Embryonic facial prominence (tissue), 1 donor: ENCODE data around the gene ARHGAP6.

ENCODE experiments used
- DNase-seq: peaks from one replicate; pipeline ENCODE4 v3.0.0-alpha.2; 2016; ENCODE audit errors: extremely low spot score

ARHGAP6 gene

DNA sequence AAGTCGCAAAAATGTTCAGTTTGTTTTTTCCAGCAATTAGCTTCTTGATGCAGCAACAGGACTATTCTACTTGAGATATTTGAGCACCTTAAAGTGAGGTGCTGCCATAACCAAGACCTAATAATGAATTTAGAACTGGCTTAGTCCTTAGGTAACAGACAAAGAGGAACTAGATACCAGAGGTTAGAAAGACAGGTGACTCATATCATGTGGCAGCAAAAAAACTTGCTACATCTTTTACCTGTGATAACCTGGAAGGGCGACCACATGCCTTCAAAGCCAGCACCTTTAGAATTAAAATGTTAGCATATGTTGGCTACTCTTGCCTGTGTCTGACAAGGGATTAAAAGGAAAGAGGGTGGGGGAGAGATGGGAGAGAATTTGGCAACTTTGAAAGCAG lies 90.4 kb downstream of the ARHGAP6 start:
- no peak for DNase-seq

DNA sequence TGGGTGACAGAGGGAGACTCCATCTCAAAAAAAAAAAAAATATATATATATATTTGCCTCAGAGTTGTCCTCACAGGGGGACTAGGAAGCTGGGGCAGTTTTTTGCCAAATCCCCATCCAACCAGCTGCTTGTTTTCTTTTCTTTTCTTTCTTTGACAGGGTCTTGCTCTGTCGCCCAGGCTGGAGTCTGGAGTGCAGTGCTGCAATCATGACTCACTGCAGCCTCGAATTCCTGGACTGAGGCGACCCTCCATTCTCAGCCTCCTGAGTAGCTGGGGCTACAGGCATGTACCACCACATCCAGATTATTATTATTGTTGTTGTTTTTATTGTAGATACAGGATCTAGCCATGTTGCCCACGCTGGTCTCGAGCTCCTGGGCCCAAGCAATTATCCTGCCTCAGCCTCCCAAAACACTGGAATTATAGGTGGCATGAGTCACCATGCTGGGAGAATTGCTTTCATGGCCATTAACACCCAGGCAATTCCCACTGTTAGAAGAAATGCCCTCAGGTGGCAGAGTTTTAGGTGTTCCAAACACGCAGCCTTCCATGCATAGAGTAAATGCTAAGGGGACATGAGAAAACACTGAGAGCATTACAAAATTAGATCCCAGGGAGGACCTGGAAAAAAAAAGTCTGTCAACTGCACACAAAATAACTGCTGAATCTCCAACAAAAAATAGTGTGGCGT lies 98.0 kb downstream of the ARHGAP6 start:
- no peak for DNase-seq

DNA sequence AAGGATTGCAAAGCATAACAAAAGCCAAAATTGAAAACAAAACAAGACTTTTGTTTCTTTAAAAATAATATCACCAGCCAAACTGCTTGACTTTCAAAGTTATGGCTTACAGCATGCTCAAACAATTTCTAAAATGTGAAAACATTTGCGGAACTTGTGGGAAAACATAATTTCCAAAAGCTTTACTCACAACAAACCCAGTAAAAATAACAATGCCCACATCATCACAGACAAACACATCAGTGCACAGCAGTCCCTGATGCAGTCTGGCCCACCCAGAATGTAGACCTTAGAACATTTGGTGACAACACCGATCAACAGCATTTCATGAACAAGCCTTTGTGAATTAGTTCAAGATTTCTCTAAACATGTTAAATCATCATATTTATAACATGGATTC lies 98.9 kb downstream of the ARHGAP6 start:
- DNase-seq: no peak

DNA sequence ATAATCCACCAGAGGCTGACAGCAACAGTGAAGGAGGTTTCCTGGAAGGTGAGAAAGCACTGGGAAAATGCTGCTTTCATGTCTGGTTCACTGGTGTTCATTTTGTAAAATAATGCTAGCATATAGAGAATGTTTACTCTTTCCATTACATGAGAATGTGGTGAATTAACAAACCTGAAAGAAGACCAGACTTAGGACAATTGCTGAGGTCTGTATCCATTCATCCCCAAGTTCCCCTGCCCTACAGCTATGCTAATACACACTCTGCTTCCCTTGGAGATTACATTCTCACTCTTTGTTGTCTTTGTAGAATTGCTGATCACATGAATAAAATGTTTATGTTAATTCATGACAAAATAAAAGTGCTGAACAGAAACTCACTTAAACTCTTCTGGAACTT lies 99.5 kb downstream of the ARHGAP6 start:
- no peak for DNase-seq

DNA sequence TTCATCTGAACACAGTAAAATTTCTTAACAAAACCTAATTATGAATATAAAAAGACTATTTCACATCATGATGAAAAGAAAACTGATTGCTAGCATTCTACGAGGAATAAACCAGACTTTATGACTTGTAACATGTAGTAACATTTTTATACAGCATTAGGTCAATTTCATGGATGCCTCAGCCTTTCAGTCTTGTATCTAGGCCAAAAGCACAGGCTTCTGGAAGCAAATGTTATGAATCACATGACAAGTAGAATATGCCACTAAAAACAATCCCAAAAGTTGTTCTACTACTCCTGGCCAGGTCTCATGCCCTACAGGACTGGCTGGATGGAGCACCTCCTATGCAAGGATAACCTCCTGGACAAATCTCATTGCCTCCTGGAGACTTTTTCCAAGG lies 101.2 kb downstream of the ARHGAP6 start:
- no peak for DNase-seq

DNA sequence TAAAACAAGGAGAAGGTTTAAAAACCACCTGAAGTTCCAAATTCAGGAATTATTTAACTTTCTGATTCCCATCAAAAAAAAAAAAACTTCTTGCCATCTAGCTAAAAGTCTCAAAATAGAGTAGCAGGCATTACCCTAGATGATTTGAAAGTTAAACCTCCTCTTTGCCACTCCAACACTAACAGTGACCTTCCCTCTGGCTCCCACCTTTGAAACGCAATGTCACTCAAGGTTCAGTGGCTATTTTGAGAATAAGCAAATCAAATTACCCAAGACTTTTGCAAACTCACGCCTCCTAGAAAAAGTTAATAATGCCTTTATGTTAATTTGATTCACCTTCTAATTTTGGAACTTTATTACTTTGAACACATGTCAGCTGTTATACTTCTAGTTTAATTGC lies 103.2 kb downstream of the ARHGAP6 start:
- DNase-seq: no peak

DNA sequence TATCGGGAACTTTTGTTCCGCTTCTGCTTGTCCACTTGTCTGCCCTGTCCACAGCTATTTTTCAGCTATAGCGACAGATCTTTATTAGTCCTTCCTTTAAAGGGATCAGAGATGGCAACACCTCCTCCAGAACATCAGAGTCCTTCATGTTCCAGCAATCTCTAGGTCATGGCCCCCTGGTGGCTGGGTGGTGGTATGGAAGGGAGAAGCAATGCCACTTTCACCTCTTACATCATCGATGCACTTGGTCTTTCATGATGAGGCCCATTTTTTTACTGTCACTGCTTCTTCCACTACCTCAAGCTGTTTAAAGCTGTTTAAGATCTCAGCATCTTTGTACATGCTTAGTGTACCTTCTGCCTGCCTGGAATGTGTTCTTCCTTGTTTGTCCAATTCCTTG lies 106.7 kb downstream of the ARHGAP6 start:
- DNase-seq: no peak

DNA sequence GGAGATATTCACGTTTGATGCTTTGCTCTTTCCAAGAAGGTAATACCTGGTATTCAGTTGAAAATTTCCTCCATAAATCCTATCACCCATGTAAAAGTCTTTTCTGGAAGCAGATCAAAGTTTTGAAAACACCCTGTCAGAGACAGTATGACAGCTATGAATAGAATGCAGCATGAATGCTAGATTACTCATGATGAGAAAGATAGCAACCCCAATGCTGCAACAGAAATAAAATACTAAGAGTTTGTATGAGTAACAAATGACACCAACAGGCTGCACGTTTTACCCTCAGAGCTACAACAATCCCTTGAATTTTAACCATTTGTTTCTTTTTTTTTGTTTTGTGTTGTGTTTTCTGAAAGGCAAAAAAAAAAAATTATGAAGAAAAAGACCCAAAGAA lies 108.6 kb downstream of the ARHGAP6 start:
- DNase-seq: no peak

DNA sequence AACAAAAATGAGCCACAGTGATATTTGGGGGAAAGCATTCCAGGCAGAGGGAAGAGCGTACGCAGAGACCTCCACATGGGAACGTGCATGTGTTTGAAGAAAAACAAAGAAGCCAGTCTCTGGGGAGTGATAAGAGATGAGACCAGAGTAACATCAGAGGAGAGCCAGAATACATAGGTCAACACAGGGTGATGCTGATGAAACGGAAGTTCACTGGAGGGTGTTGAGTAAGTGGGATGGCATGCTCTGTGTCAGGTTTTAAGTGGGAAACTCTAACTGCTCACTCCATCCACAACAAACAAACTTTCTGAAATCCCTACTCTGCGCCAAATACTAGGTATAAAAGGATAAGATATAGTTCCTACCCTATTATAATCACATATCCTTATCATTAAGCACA lies 110.0 kb downstream of the ARHGAP6 start:
- DNase-seq: no peak

DNA sequence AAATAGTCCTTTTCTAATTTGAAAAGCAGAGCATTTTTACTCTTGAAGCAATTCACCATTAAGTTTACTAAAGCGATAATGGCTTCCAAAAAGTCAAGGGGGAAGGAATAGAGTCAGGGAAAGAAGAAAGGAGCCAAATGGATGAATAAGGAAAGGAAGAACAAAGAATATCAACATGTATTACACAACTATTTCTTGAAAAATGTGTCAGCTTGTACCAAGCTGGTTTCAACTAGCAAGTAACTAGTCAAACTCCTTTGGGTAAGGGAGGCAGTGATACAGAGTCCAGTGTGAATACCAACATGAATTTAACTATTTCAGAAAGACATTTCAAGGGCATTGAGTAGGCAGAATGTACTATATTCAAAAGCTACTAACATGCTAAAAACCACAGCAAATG lies 112.1 kb downstream of the ARHGAP6 start:
- DNase-seq: no peak

DNA sequence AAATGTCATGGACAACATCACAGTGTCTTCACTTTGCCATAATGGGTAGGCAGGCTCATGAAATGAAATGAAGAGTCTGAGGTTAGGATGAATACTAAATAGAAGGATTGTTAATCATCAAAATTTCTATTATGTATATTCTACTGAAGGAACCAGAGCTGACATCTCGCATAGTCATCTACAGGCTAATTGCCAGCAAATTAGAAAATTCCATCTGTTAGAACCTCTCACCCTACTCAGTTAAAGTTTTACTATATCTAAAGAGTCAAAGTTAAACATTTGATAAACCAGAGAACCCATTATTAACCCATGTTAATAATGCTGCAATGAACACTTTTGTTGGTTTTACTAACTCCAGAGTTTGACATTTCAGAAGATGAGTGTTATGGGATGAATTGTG lies 114.6 kb downstream of the ARHGAP6 start:
- no peak for DNase-seq

DNA sequence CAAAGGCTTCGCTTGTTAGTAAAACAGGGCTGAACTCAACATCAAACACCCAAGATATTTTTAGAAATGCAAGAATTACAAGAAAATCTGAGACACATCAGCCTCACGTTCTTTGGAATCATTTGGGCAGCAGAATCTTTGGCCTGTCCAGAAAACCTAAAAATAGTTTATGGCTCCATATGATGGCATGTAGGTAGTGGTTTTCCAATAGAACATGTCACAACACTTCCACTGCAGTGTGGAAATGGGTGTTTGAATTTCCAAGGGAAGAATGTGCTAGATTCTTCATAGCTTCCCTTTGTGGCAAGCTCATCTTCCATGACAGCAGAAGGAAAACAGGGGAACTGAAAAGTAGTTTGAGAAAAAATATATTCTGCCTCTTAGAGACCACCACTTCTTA lies 118.8 kb downstream of the ARHGAP6 start:
- DNase-seq: no peak

DNA sequence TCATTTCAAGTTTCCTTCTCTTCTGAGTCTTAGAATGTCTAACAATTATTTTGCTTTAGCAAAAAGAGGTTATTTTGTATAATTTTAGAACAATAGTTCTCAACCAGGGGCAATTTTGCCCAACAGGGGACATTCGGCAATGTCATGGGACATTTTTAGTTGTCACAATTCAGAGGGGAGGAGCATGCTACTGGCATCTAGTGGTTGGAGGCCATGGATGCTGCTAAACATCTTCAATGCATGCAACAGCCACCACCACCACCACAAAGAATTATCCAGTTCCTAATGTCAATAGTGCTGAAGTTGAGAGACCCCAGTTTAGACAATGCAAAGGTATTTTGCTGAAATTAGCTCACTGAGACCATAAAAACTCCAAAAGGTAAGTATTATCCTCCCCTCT lies 122.5 kb downstream of the ARHGAP6 start:
- no peak for DNase-seq

DNA sequence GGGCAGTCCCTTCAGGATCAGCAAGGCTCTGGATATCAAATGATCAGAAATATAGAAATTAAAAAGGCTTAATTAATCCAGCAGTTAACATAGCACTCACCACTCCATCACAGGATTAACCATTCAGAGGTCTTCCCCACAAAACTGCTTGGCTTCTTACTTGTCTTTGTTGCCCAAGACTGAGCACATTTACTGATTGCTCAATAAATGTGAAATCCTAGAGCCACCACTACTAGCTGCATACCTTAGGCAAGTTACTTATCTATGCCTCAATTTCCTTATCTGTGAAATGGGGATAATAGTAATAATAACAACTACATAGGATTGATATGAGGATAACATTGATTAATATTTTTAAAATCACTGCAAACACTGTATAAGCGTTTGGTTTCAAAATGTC lies 124.2 kb downstream of the ARHGAP6 start:
- DNase-seq: no peak

DNA sequence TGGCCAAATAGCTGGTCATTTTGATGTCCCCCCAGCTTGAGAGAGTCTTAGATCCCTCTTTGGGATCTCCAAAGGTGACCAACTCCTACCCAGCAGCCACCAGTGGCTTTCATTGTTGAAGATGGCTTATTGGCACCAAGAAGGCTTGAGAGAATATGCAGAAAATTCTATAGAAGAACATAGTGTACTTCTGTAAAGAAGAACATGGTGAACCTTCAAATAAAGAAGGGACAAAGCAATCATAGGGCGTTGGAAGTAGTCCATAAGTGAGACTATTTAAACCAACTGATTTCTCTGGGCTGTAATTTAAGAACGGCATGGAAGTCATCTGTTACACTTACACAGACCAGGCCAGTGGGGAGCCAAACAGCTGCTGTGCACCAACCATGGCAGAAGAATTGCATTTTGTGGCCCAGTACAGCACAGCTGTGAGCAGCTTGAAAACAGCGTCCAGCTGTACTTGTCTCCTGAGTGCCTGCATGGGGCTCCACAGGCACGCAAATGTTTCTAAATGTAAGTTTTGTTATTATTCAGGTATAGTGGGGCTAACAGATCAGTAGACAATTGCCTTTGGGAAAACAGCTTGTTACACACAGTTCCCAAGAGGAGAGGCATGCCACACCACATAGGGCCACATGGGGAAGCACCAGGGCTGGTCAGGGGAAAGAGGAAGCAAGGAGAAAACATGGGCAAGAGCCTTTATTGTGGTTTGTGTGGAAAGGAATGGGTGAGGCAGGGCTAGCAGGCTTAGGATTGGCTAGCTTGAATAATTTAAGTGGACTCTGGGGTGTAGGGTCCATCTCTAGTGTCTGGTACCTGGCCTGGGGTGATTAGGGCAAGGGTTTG lies 125.0 kb downstream of the ARHGAP6 start:
- no peak for DNase-seq

DNA sequence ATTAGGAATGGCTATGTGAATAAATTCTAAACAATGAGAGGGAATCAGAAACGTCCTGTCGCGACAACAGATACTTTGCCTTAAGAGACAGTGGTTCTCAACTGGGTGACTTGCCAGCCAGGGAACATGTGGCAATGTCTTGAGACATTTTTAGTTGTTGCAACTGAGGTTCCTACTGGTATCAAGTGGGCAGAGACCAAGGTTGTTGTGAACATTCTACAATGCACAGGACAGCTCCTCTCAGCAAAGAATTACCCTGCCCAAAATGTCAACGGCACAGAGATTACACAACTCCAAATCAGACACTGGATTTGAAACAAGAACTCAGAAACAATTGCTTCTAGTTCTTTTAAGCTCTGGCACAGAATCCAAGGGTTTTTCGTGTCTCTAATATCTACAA lies 128.6 kb downstream of the ARHGAP6 start:
- no peak for DNase-seq

DNA sequence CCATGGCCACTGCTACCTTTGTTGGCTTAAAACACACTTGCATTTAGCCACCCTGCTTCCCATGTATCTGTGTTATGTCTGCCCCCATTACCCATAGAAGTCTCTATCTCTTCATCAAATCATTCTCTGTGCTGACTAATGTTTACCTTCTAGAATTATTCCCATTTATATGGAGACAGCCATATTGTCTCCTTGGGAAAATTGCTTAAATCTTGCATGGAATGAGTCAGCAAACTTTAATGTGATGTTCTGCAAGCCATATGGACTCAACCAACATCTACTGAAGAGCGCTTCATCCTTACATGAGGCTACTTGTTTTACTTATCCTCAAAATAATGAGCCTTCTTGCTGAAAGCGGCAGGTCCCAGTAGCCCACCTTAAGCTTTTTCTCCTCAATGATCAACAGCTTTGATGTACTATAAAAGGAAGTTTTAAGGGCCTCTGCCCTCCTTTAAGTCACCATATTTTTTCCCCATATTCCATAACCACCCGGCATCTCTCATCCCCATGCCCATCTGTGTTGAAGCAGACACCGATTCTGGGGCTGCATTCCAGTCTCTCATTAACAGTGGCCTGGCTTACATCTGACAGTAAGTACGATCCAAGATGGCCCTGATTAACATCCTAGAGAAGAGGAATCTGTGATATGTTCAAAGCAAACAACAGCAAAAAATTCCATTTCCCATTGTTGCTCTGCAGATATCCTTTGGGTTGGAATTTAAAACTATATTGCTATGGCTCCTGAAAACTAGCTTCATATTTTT lies 130.4 kb downstream of the ARHGAP6 start:
- DNase-seq: no peak

DNA sequence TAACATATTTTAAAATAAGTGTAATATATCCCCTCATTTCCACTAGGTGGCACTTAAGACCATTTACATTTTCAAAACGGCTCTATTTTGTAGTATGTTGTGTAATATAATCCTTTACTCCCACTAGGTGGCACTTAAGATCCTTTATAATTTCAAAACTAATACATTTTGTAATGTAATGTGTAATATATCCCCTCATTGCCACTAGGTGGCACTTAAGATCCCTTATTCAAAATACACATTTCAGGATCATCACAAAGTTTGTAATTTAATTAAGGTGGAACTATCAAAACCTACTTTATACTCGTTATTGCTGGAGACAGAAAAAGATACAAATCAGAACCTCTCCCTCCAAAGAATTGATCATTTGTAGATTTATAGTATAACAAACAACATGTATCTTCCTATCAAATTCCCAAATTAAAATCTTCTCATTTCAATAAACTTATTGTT lies 132.5 kb downstream of the ARHGAP6 start:
- peak; percentile 69 for DNase-seq

DNA sequence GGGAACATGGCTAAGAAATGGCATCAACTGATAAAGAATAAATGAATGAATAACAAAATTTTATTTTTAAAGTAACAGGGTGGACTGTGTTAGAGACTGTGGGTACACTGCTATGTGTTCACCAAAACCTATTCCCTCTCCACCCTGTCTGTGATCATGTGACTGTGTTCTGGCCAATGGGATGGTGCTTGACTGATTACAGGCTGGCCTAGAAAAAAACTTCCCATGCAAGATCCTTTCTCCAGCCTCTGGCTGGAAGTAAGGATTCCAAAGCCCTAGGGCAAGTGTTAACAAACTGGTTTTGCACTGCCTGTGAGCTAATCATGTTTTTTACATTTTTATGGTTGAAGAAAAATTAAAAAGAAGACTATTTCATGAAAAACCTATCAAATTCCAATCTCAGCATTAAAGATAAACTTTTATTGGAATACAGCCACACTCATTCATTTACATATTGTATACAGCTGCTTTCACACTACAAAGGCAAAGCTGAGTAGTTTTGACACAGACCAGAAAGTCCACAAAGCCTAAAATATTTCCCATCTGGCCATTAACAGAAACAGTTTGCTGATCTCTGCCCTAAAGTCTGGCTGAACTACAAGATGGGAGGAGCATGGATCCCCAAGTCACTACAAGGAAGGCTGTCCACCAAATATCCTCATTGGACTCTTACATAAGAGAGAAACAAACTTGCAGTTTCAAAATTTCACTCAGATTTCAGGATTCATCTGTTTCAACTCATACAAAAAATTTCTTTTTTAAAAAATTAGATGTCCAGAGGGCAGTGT lies 133.2 kb downstream of the ARHGAP6 start:
- DNase-seq: no peak

DNA sequence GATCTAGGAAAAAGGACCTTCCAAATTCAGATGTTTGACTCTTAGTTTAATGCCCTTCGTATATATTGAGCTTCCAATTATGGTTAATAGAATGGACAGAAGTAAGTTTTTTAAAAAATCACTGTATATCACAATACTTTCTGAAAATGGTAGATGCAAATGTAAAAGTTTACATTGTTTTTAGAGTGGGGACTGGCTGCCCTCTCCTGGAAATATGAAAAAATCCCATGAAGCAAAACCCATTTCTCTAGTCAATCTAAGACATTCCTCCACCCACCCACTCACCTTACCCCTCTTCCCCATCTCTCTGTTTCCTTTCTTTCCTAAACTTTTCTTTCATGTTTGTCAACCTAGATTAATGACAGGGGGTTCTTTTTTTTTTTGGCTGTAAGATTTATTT lies 134.5 kb downstream of the ARHGAP6 start:
- no peak for DNase-seq

DNA sequence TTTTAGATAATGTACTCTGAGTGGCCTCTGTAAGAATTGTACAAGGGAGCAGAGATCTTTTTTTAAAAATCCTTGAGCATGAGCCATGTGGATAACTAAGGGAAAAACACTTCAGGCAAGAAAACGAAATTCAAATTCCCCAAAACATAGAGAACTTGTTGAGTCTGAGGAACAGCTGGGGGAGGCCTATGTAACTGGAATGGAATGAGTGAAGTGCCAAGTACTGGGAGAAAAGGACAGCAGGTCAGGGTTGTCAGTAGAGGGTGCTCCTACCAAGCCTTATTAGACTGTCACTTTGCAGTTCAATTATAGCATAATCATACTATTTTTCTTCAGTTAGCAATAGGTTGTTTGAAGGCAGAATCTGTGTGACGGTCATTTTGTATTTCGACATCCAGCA lies 135.1 kb downstream of the ARHGAP6 start:
- DNase-seq: no peak

DNA sequence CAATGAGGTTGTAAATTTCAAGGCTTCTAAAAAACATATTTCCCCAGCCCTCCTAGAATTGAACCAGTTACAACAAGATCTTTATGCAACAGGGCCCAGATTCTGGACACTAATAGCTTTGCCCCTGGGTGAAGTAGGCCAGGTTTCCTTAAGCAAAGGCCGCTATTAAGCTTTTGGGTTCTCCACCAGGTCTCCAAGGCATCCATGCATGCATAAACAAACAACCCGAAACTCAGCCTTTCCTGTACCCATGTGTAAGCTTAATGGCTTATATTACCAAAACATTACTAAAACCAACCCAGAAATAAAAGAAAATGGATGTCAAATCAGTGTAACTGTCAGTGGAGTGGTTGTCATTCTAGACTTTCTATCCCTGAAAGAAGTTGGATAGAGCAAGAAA lies 137.1 kb downstream of the ARHGAP6 start:
- no peak for DNase-seq
